GM18508 (cell line): ENCODE data around the gene GUCA2B.

ENCODE experiments used
- ATAC-seq: cut with Tn5 transposase; IDR thresholded peaks from one replicate; pipeline ENCODE4 v1.9.1; 2021; ENCODE audit warnings: moderate number of reproducible peaks; ENCODE audit not compliant: insufficient read depth, unreplicated experiment

Gene GUCA2B

GRCh38 chr1:42142894-42143675 is 10.1 kb upstream of the GUCA2B start:
- ATAC-seq, result no peak

DNA sequence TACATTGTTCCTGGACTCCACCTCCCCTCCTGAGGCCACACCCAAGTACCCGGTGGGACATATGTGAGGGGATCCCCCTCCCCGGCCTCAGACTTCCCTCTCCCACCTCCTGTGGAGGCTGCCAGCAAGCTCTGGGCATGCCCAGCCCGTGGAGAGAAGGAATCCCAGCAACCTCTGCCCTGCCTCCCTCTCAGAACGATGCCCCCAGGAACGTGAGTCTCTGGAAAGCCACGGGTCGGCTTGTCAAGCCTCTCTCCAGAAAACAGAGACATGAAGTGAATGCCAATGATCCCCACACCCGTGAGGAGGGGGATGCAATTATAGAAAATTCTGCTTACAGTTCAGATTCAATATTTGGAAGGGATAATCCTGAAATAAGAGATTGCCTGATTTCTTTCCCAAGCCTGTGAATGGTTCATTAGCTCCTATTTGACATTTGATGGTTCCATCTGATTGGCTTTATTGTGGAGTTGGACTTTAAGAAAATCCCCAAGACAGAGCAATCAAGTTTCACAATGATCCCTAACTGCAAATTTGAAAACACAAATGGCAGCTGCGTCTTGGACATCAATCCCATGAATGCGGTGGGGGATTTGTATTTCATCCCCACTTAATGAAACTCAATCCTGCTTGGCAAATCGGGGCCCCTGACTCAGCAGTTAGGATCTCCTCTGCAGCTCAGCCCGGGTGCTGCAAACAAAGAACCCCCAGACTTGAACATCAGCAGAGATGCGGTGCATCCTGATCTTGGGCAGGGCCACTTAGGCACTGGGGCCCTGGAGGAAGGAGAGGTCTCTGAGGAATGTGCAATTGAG is 9.1 kb upstream of the GUCA2B start:
- no peak for ATAC-seq

- no peak for ATAC-seq
Measured at GRCh38 chr1:42144711-42145388, 8.4 kb upstream of the GUCA2B start.

GRCh38 chr1:42145389-42145716 is 7.9 kb upstream of the GUCA2B start:
- no peak for ATAC-seq

DNA sequence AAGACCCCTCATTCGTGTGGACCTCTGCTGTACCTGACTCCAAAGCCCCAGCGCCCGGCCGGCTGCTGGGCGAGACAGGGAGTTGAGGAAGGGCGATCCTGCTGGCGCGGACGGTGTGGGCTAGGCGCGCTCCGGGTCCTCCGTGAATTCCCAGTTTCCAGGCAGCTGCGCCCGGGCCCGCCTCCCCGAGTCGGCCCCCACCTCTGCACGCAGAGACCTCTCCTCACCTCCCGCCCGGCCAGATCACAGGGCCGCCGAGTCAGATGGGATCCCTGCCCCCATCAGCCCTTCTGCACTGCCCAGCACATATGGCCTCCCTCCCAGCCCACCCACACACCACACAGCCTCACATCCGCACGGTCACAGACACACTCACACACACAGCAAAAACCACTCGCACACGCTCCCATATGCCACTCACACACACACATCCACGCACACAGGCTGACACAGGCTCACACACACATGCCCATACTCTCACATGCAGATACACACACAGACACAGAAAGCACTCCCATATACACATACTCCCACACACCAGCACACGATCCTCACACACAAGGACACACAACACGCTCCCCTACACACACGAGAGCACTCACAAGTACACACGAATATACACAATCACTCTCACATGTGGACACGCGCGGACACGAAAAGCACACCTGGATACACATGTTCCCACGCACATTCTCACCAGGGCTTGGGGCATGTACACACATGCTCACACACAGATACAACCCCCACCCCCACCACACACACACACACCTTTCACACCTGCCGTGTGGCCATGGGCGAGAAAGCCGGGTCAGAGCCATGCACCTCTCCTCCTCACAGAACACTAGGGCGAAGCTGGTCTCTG is 7.2 kb upstream of the GUCA2B start:
- ATAC-seq, result no peak

DNA sequence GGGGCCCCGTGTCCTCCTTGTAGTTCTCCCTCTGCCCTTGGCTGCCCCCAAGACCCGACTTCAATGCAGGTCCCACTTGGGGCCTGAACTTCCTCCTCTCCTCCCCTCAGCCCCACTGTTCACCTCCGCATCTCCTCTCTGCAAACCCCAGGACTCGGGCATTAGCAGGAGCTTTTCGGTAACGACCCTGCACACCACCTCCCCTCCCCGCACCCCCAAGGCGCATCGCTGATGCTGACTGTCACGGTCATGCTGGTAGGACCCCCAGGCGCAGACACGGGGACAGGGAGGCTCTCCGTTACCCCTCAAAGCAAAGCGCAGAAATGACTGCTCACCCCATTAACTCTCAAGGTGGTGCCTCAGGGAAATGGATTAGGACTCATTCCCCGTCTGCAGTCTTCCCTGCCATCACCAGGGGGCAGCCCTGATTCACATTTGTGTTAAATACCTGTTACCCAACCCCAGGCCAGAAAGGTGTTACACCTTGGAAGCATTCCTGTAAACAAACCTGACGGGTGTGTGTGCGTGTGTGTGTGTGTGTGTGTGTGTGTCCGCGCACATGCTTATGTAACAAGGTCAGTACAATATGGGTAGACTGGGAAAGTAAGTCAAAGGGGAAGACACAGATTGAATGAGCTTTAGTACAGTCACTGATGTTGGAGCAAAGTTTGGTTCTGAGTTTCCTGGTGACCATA is 6.4 kb upstream of the GUCA2B start:
- no peak for ATAC-seq

DNA sequence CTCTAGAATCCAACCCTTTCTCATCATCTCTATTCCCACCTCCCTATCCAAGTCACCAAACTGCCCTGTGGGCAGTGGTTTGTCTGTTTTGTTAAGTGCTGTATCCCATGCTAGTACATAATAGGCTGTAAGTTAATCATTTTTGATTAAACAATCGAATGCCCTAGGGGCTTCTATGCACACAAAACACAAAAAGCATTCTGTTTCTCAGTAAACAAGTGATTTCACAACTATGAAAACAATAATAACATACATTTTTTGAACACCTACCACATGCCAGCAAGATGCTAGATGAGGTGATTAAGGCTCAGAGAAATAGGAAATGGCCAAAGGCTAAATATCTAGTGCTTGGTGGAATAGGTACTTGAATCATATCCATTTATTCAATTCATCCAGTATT is 5.0 kb upstream of the GUCA2B start:
- no peak for ATAC-seq

GRCh38 chr1:42150651-42151050 is 2.6 kb upstream of the GUCA2B start:
- no peak for ATAC-seq

GRCh38 chr1:42152119-42152518 is 1.1 kb upstream of the GUCA2B start:
- ATAC-seq, result no peak

DNA sequence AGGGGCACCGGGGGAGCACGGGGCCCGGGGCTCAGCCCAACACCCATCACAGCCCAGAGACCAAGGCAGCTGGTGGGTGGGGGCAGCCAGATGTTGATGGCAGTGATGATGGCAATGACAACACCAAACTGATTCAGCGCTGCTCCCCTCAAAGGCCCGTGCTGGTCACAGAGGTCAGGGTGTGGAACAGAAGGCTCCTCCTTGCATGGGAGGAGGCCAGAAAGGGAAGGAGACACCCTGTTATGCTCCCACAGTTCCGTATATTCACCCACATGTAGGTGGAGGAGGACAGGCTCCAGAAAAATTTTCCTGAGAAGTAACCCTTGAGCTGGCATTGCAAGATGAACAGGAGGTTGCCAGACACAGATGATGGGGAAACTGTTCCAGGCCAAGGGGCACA is 414 bp downstream of the GUCA2B start:
- no peak for ATAC-seq

GRCh38 chr1:42154685-42155084 is 1.5 kb downstream of the GUCA2B start:
- no peak for ATAC-seq

DNA sequence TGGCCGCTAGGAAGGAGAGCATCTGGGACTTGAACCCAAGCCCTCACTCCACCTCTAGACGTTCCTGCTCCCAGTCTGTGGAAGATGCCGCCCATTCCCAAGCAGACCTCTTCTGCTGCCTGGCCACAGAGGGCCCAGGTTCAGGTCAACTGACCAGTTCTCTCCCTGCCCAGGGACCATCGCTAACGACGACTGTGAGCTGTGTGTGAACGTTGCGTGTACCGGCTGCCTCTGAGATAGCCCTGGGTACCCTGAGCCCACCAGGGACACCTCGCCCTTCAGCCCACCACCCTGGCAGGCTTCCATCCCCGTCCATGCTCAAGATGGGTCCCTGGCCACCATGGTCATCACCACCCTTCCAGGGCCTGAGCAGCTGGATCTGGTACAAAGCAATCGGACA is 2.2 kb downstream of the GUCA2B start:
- no peak for ATAC-seq

- ATAC-seq, result no peak
Measured at GRCh38 chr1:42157667-42158066, 4.5 kb downstream of the GUCA2B start.

DNA sequence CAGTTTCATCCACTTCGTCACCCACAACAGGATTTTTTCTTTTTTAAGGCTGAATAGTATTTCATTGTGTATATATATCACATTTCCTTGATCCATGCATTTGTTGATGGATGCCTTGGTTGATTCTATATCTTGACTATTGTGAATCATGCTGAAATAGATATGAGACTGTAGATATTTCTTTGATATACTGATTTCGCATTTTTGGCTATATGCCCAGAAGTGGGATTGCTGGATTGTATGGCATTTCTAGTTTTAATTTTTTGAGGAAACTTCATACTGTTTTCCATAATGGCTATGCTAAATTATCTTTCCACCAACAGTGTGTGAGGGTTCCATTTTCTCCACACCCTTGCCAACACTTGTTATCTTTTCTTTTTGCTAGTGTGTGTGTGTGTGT is 5.0 kb downstream of the GUCA2B start:
- no peak for ATAC-seq

GRCh38 chr1:42162181-42162580 is 9.0 kb downstream of the GUCA2B start:
- ATAC-seq, result no peak

DNA sequence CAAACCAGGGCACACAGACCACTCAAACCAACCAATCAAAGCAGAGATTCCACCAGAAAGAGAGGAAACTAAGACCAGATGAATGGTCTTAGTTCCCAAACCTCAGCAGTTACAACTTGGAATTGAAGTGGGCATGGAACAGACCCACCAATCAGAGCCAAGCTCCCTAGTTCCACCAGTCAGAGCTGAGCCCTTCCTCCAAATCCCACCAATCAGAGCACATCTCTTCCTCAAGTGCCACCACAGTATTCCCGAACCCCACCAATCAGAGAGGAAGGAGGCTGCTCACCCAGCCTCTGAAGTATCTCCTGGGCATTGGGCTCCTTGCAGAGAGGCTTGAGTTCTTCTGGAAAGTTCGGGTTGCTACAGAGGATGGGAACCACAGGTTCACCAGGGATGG is 9.9 kb downstream of the GUCA2B start:
- ATAC-seq, result no peak

GRCh38 chr1:42163536-42164503 is 10.6 kb downstream of the GUCA2B start:
- no peak for ATAC-seq

DNA sequence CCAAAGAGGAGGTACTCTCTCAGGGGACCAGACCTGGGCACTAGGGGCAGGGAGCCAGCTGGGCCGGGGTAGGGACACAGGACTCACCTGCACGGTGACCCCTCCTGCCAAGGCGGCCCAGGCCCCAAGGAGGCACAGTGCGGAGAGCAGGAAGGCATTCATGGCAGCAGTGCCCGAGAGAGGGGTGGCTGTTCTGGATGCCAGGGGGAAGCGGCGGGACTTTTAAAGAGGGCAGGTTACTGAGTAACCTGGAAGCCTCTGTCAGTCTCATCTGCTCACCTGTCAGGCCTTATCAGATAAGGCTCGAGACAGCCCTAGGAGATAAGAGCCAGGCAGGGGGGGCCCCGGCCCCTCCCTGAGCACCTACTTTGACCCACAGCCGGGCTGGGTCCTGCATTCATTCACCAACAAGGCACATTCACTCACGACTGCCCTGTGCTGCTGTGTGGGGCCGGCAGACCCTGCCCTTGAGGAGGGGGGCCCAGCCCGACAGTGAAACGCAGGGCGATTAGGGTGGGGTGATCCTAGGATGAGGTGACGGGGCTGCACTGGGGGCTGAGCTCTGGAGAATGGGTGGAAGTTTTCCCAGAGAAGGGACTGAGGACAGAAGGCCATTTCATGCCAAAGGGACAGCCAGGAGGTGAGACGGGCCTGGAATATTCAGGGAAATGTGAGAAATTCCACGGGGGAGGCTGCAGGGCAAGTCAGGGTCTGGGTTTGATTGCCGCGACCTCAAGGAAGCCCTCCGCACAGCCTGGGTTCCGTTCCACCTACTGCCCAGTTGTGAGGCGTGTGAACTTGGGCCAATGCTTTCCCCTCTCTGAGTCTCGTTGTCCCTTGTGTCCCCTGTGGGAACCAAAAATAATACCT is 11.6 kb downstream of the GUCA2B start, which contains the start of gene GUCA2A:
TSS of gene GUCA2A (minus strand) at position 195 of the 870 bp plus-strand sequence. CDS start at position 162, 33 bp downstream.
- ATAC-seq, result no peak
